OCI-M1 (cell line): Measurements from ENCODE around the gene RHO.
A peak's percentile ranks its signal among the peaks of the same experiment; 100 is the strongest.

ENCODE experiments used
- DNase-seq: peaks from one replicate; lab custom pipeline; 2025; lab: John Stamatoyannopoulos, UW

Gene RHO

DNA sequence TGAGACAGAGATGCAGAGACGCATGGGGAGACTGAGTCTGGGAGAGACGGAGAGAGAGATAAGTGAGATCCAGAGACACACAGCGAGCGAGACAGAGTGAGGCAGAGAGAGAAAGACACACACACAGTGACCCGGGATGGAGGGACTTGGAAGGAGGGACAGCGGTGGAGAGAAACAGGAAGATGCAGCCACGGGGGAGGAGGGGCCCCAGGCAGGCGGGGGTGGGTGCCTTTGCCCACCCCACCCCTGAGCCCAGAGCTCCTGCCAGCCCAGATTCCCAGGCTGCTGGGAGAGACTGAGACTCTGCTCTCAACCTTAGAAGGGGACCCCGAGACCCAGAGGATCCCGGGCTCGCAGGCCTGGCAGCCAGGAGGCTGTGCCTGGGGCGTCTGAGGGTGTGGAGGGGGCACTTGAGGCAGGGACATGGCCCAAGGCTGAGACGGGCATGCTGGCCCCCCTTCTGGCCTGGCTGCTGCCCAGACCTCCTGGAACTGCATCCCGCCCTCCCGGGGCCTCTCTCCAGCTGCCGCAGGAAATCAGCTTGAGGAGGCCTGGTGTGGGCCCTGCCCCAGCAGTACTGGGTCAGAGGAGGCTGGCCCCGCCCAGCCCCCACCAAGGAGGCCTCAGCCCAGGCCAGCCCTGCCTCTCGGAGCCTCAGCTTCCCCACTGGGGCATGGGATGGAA is 32.6 kb downstream of the RHO start:
- no peak for DNase-seq

- no peak for DNase-seq
Measured at GRCh38 chr3:129561619-129562248, 33.3 kb downstream of the RHO start.

GRCh38 chr3:129562803-129563202 is 34.4 kb downstream of the RHO start:
- DNase-seq, result no peak

DNA sequence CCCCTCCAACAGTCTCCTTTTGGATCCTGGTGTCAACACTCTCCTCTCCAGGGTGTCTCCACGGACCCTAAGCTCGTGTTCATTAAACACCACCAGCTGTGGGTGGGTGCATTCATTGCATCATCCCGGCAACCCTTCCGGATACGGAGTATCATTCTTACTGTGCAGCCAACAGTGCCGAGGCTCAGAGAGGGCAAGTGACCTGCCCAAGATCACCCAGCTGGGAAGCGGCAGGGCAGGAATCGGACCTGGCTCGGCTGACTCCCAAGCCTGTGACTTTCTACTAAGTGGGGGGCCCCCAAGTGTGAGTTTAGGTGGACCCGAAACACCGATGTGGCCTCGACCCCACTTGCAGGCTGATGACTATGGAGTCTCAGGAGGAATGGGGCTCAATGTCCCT is 34.9 kb downstream of the RHO start:
- DNase-seq, result no peak

DNA sequence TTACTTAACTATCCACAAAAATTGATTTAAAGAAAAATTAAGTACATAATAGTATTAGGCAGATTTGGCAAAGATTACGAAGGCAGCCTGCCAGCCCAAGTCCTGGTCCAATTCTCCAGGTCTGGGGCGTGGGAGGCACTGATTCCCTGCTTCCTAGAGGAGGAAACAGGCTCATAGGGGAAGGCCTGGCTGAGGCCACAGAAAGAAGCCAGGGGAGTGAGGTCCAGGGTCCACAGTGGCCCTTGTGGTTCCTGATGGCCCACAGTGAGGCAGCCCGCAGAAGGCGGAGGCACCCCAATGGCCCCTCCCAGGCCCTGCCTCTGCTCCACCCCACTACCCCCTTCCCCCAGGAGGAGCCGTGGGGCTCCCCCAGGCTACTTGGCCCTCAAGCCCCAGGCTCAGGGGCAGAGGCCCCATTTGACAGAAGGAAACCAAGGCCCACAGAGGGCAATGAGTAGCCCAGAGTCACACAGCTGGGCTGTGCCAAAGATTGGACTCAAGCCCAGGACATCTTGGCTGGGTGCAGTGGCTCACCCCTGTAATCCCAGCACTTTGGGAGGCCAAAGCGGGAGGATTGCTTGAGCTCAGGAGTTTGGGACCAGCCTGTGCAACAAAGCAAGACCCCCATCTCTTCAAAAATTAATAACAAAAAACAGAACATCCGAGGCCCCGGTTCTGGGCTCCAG is 35.6 kb downstream of the RHO start:
- DNase-seq, result no peak

GRCh38 chr3:129564981-129565644 is 36.7 kb downstream of the RHO start:
- no peak for DNase-seq

DNA sequence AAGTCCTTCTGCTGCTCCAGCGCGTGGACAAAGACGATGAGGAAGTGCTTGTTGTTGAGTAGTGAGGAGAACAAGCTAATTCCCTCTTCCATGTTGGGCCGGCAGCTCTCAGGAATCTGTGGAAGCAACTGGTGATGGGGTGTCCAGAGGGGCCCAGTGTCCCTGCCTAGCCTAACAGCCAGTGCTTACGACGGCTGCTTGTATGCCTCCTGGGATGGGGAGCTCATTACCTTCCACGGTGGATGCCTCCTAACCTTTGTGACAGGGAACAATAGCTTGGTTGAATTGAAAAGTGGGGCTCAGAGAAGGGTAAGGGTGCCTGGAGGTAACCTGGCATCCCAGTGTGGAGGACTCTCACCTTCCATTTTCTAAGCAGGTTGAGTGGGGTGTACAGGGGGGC is 37.5 kb downstream of the RHO start:
- no peak for DNase-seq

GRCh38 chr3:129567176-129567705 is 38.8 kb downstream of the RHO start:
- DNase-seq, result no peak

DNA sequence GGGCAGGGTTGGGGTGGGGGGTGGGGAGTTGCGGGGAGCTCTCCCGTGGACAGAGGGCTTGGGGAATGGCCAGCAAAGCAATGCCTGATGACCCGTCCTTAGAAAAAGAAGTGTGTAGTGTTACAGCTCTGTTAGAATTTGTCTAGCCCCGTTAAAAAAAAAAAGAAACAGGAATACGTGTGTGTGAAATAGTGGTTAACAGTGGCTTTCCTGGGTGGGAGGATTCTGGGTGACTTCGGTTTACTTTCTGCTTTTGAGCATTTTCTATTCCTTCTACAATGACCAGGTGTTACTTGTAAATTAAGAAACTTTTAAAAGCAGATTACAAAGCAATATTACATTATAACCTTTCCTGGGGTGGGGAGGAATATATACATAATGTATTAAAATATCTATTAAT is 39.5 kb downstream of the RHO start:
- no peak for DNase-seq

GRCh38 chr3:129569856-129570255 is 41.4 kb downstream of the RHO start:
- DNase-seq, result no peak

DNA sequence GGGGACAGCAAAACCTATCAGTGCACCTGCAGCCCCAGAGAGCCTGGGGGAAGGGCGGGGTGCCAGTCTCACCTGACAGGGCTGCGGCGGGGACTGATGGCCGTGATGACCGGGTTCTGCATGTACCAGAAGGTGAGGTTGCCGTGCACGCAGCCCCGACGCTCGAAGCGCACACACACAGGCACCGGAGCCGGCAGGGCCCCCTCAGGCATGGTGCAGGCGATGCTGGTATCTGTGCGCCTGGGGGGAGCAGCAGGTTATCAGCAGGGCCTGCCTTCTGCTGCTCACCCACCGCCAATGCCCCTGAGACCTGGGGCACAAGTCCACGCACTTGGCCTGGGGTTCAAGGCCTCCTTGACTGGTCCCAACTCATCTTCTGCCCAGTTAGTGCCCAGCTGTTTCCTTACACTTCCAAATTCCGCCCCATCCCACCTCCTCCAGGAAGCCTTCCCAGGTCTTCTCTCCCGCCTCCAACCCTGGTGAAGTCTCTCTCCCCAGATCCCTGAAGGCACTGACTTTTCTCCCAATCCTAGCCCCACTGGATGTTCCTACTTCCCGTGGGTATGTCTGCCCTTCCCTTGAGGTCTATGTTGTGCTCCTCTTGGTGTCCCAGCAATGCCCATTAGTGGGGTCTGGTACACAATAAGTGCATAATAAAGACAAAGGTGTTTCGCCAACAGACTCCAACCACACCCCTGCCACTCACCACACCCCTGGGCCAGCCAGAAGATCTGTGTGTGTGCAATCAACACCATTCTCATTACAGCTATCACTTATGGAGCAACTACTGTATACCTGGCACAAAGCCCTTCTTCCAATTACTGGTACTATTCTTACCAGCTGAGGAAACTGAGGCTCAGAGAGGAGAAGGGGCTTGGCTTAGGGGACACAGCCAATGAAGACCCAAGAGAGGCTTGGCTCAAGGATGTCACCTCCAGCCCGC is 43.4 kb downstream of the RHO start:
- DNase-seq, result no peak

GRCh38 chr3:129572603-129573002 is 44.2 kb downstream of the RHO start:
- no peak for DNase-seq

GRCh38 chr3:129573493-129573892 is 45.1 kb downstream of the RHO start:
- DNase-seq, result no peak

DNA sequence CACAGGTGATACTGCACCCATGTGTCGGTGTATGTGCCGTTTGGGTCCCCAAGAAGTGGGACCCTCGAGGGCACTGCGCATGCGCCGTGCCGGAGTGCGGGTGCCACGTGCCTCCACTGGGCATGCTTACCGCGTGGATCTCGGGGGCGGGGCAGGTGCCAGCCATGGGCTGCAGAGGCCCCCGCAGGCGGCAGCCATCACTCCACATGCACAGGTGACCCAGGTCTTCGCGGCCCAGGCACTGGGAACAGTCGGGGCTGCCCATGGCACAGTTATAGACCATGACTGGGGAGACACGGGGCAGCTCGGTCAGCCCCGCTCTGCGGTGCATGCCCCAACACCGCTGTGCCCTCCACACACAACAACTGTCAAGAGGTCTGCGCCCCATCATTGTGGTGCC is 45.8 kb downstream of the RHO start:
- DNase-seq, result no peak

DNA sequence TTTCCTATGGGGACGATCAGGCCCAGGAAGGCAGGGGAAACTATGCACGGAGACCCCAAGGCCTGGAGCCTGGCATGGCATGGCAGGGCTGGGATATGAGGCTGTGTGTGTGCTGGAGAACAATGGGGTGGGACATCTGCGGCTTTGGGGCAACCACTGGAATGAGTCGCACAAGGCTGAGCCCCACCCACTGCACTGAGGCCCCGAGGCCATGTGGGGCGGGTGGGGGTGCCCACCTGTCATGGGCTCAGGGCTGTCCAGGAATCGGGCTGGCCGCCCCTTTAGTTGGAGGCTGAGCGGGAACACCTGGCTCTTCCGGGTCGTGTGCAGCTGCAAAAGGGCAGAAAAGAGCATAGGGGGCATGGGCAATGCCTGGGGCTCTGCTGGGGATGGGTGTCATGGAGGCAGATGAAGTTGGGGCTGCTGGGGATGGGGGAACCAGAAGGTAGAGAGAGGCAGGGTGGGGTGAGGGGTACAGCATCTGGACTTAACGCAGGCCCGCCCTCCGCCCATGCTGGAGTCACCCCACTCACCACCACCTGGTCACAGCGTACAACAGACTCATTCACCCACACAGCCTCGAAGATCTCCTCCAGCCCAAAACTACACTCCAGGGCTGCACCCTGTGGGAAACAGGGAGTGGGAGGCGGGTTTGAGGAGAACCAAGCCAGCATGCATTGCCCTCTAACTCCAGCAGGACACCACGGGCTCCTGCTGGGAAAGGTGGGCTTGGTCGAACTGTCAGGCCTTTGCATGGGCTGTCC is 47.0 kb downstream of the RHO start:
- no peak for DNase-seq

- DNase-seq, result no peak
Measured at GRCh38 chr3:129575997-129576384, 47.6 kb downstream of the RHO start.

DNA sequence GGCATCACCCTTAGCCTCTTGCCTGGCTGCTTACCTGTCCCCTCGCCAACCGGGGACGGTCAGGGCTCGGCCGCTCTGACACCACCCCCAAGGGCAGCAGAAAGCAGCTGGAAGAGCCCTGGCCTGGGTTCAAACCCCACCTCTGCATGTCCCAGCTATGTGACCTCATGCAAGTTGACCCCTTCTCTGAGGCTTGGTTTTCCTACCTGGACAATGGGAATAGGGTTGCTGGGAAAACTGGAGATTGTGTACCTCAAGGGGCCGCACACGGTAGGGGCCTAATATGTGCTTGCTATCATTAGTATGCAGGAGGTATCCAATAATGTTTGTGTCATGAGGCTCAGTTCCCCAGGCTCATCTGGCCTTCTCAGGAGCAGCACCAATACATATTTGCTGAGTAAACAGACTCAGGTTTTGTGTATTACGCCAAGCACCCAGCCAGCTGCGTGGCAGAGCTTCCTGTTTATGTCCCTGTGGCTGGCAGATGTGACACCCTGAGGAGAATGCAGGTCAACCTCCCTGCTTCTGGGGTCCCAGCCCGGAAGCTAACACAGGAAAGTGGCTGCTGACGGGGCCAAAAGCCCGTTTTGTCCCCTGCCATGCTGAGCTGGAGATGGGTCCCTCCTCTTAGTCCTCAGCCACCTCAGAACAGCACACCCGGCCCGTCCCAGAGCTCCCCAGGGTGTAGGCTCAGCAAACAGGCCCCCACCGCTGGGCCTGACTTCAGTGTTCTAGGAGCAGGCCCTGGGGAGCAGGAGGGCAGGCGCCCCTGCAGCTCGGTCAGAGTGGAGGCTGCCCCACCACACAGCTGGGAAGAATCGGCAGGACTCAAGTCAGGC is 48.3 kb downstream of the RHO start:
- DNase-seq, result no peak

GRCh38 chr3:129577366-129577765 is 48.9 kb downstream of the RHO start:
- no peak for DNase-seq

- DNase-seq, result peak; percentile 49
Measured at GRCh38 chr3:129577925-129578786, 49.7 kb downstream of the RHO start.
